Tibial artery (tissue), 4 donors: ENCODE results near the gene TMEM86A.
"Not testable (repeated sequence)": the region's sequence is repeated elsewhere in the genome, so short reads cannot be mapped to it uniquely, and the experiment has no call there.

Experiments used
- DNase-seq, 2 donors: peaks; one replicate each; pipeline ENCODE4 v3.0.0-alpha.2; 2019
- H3K27ac ChIP-seq, 2 donors: fragments of 200-600 bp; sonication (generic) in 1 of 2; 1 replicate in 1 of 2; 2 replicates in 1 of 2; pipeline ENCODE4 v1.5.1; 2018 to 2019; ENCODE audit warnings: mild to moderate bottlenecking in 1 of 2
- H3K27me3 ChIP-seq, 2 donors: fragments of 200-600 bp; sonication (generic) in 1 of 2; one replicate each; pipeline versions ENCODE4 v1.5.1 to v1.6.0; 2016 to 2019
- H3K36me3 ChIP-seq, 3 donors: fragments of 200-600 bp; sonication (generic) in 2 of 3; one replicate each; pipeline ENCODE4 v1.5.1; 2016 to 2019; ENCODE audit warnings: mild to moderate bottlenecking in 2 of 3
- H3K4me1 ChIP-seq, 4 donors: fragments of 200-600 bp; sonication (generic) in 2 of 4; 1 replicate in 3 of 4; 2 replicates in 1 of 4; pipeline ENCODE4 v1.5.1; 2016 to 2019
- H3K4me3 ChIP-seq, 2 donors: fragments of 200-600 bp; sonication (generic) in 1 of 2; 1 replicate in 1 of 2; 2 replicates in 1 of 2; pipeline ENCODE4 v1.5.1; 2018 to 2019; ENCODE audit warnings: mild to moderate bottlenecking in 2 of 2
- H3K9me3 ChIP-seq, 3 donors: fragments of 200-600 bp; sonication (generic) in 1 of 3; one replicate each; pipeline ENCODE4 v1.5.1; 2016 to 2019
- CTCF ChIP-seq, 2 experiments: fragments of 200-600 bp in 1 of 2; fragments of 450-650 bp in 1 of 2; IDR thresholded peaks; one replicate each; pipeline ENCODE4 v1.5.1; 2017 to 2019; ENCODE audit warnings: antibody characterized with exemption in 2 of 2, mild to moderate bottlenecking in 1 of 2, moderate library complexity in 1 of 2
- intact Hi-C: fragments of 100-400 bp; cut with DNase I; formaldehyde crosslinking; loops from one replicate; pipeline ENCODE4 v1.15.0; 2023; ENCODE audit warnings: low total_unique reads

TMEM86A gene

GRCh38 chr11:18698341-18699268, at the start of gene TMEM86A:
TMEM86A (plus strand) TSS chr11:18698779; CDS start chr11:18698887, 108 bp downstream.
- Histone ChIP-seq H3K27ac (peak within 1 kb of the TSS; percentile 68 to 78), H3K9me3 (no peaks in the 10 kb centered on the region), H3K36me3 (peaks cover 0 to 19% (median 18%) of the 10 kb centered on the region in 3 donors), H3K4me3 (peak within 1 kb of the TSS; percentile 83), H3K27me3 (no peaks in the 10 kb centered on the region), H3K4me1 (peaks cover 0 to 29% (median 6%) of the 10 kb centered on the region in 4 donors)
- TF ChIP-seq CTCF (IDR thresholded peaks at IDR 0.05), result no peak
- peak; percentile 94 to 96 for DNase-seq
- intact Hi-C loops, result no loop called here

GRCh38 chr11:18650353-18650752, 48.2 kb upstream of the TMEM86A start:
- Histone ChIP-seq H3K4me1 (no peaks in the 10 kb centered on the region), H3K27me3 (no peaks in the 10 kb centered on the region), H3K4me3 (no peak overlapping the region), H3K27ac (no peak overlapping the region), H3K9me3 (no peaks in the 10 kb centered on the region), H3K36me3 (no peaks in the 10 kb centered on the region)
- no peak for DNase-seq
- intact Hi-C loops, result no loop called here
- no peak for TF ChIP-seq CTCF (IDR thresholded peaks at IDR 0.05)

GRCh38 chr11:18650859-18651557, 47.6 kb upstream of the TMEM86A start:
- Histone ChIP-seq H3K27ac (no peak overlapping the region), H3K9me3 (no peaks in the 10 kb centered on the region), H3K27me3 (no peaks in the 10 kb centered on the region), H3K4me3 (no peak overlapping the region), H3K4me1 (no peaks in the 10 kb centered on the region), H3K36me3 (no peaks in the 10 kb centered on the region)
- peak; percentile 34 to 43 for TF ChIP-seq CTCF (IDR thresholded peaks at IDR 0.05)
- DNase-seq, result peak in 1 of 2 donors; percentile 23
- intact Hi-C loops, result no loop called here

- H3K4me1 ChIP-seq, result no peaks in the 10 kb centered on the region
- TF ChIP-seq CTCF (IDR thresholded peaks at IDR 0.05), result no peak
- no peak for DNase-seq
- no peak overlapping the region for H3K27ac ChIP-seq
- intact Hi-C loops, result no loop called here
- H3K4me3 ChIP-seq, result no peak overlapping the region
- H3K9me3 ChIP-seq, result no peaks in the 10 kb centered on the region
- peaks cover 0 to 21% of the 10 kb centered on the region in 2 donors for H3K27me3 ChIP-seq
- no peaks in the 10 kb centered on the region for H3K36me3 ChIP-seq
These were observed 40.9 kb upstream of the TMEM86A start for GRCh38 chr11:18657673-18658072.

GRCh38 chr11:18665353-18665872, 33.2 kb upstream of the TMEM86A start:
- H3K27ac ChIP-seq, intact Hi-C loops, H3K4me1 ChIP-seq, H3K4me3 ChIP-seq, H3K36me3 ChIP-seq, H3K9me3 ChIP-seq, DNase-seq, H3K27me3 ChIP-seq: not testable (repeated sequence)

GRCh38 chr11:18668131-18668530, 30.4 kb upstream of the TMEM86A start:
- Histone ChIP-seq H3K36me3 (no peaks in the 10 kb centered on the region), H3K9me3 (no peaks in the 10 kb centered on the region), H3K27me3 (peaks cover 0 to 4% of the 10 kb centered on the region in 2 donors), H3K4me1 (no peaks in the 10 kb centered on the region), H3K27ac (no peak overlapping the region), H3K4me3 (no peak overlapping the region)
- DNase-seq, result no peak
- intact Hi-C loops, result no loop called here
- TF ChIP-seq CTCF (IDR thresholded peaks at IDR 0.05), result no peak
